GM12801 (cell line): Measurements from ENCODE around the gene RGS3.

Source experiments
- CTCF ChIP-seq: IDR thresholded peaks from one replicate; pipeline ENCODE4 v1.5.1; 2011; ENCODE audit warnings: control low read depth; ENCODE audit not compliant: insufficient read length; ENCODE audit errors: extremely low read depth

Gene RGS3

GRCh38 chr9:113533335-113534225 lies 70.1 kb downstream of the RGS3 start:
- no peak for TF ChIP-seq CTCF

GRCh38 chr9:113535756-113536155 lies 72.2 kb downstream of the RGS3 start:
- no peak for TF ChIP-seq CTCF

GRCh38 chr9:113536166-113536482 lies 72.6 kb downstream of the RGS3 start:
- TF ChIP-seq CTCF: no peak

GRCh38 chr9:113536483-113537228 lies 73.1 kb downstream of the RGS3 start:
- TF ChIP-seq CTCF: no peak

GRCh38 chr9:113537229-113537810 lies 73.8 kb downstream of the RGS3 start:
- TF ChIP-seq CTCF: no peak

- TF ChIP-seq CTCF: no peak
These were observed 74.6 kb downstream of the RGS3 start for GRCh38 chr9:113538131-113538530.

- TF ChIP-seq CTCF: no peak
These were observed 75.3 kb downstream of the RGS3 start for GRCh38 chr9:113538701-113539430.
